HUES48 (cell line): ENCODE results near the gene RBMS1.

Source experiments
- H3K27ac ChIP-seq: one replicate; pipeline ENCODE4 v1.7.0; 2013; ENCODE audit warnings: low read depth, low read length, inconsistent platforms
- H3K27me3 ChIP-seq: 2 replicates; pipeline ENCODE4 v1.6.1; 2013; ENCODE audit warnings: mild to moderate bottlenecking, low read length; ENCODE audit not compliant: control insufficient read depth, insufficient read depth
- H3K36me3 ChIP-seq: 2 replicates; pipeline ENCODE4 v1.6.1; 2013; ENCODE audit warnings: low read length; ENCODE audit not compliant: control insufficient read depth, insufficient read depth
- H3K4me1 ChIP-seq: 2 replicates; pipeline ENCODE4 v1.6.1; 2013; ENCODE audit warnings: mild to moderate bottlenecking, low read length; ENCODE audit not compliant: control insufficient read depth, insufficient read depth
- H3K4me3 ChIP-seq: 2 replicates; pipeline ENCODE4 v1.5.1; 2013; ENCODE audit warnings: mild to moderate bottlenecking, low read depth, low read length
- H3K9ac ChIP-seq: 2 replicates; pipeline ENCODE4 v1.6.1; 2013; ENCODE audit warnings: mild to moderate bottlenecking, low read depth, low read length, moderate library complexity
- H3K9me3 ChIP-seq: 2 replicates; pipeline ENCODE4 v1.6.1; 2013; ENCODE audit warnings: low read length; ENCODE audit not compliant: control insufficient read depth, insufficient read depth

RBMS1 gene

DNA sequence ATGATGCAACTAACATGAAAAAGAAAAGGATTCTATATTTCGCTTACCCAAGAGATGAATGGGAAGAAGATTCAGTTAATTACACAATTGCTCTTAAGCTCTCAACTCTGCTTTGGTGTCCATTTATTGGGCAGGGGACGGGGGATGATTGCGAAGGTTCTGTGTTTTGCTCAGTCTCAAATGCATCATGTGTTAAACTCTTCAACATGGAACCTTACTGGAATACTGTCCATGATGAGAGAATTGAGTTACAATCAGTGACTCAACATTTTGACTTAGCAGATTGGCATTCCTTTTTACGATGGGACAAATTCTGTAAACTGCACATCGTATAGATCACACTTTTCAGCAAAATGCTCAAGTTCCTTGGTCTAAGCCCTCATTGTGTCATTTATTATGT lies 135.6 kb downstream of the RBMS1 start:
- Histone ChIP-seq H3K27me3 (no peaks in the 10 kb centered on the region), H3K4me1 (peaks cover 32% of the 10 kb centered on the region), H3K36me3 (no peaks in the 10 kb centered on the region), H3K9ac (no peak overlapping the region), H3K9me3 (no peaks in the 10 kb centered on the region), H3K4me3 (no peak overlapping the region), H3K27ac (no peak overlapping the region)

DNA sequence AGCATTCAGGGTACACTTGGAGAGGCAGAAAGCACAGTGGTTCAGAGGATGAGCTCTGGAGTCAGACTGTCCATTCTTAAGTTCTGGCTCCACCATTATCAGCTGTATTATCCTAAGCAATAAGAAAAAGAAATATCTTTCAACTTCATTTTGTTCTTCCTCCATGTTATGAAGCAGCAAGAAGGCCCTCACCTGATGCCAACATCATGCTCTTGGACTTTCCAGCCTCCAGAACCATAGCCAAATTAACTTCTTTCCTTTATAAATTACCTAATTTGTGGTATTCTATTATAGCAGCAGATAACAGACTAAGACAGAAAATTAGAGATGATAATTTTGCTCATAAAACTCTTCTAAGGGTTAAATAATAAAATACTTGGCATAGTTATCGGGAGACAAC lies 137.1 kb downstream of the RBMS1 start:
- no peak overlapping the region for H3K27ac ChIP-seq
- no peaks in the 10 kb centered on the region for H3K36me3 ChIP-seq
- peaks cover 32% of the 10 kb centered on the region for H3K4me1 ChIP-seq
- H3K4me3 ChIP-seq, result no peak overlapping the region
- H3K9me3 ChIP-seq, result no peaks in the 10 kb centered on the region
- no peak overlapping the region for H3K9ac ChIP-seq
- H3K27me3 ChIP-seq, result no peaks in the 10 kb centered on the region

DNA sequence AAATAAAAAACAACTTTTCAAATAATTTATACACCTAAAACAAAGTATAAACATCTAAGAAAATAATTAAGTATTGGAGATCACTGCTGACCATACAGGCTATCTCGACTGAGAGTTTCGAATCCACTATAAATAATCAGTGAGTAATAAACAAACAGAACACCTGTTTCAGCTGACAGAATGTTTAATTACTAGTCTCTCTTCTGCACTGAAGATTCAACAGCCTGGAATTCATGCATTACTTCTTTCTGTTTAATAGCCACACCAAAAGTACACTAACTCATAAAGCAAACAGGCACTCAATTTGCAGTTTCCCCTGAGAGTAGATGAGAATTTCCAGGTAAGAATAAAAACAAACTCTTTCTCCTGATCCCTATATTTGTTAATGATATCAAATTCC lies 138.5 kb downstream of the RBMS1 start:
- no peaks in the 10 kb centered on the region for H3K9me3 ChIP-seq
- no peaks in the 10 kb centered on the region for H3K27me3 ChIP-seq
- H3K4me1 ChIP-seq, result peaks cover 25% of the 10 kb centered on the region
- H3K27ac ChIP-seq, result no peak overlapping the region
- H3K4me3 ChIP-seq, result no peak overlapping the region
- H3K9ac ChIP-seq, result no peak overlapping the region
- peaks cover 1% of the 10 kb centered on the region; the same call in 1 of the 2 replicates for H3K36me3 ChIP-seq

DNA sequence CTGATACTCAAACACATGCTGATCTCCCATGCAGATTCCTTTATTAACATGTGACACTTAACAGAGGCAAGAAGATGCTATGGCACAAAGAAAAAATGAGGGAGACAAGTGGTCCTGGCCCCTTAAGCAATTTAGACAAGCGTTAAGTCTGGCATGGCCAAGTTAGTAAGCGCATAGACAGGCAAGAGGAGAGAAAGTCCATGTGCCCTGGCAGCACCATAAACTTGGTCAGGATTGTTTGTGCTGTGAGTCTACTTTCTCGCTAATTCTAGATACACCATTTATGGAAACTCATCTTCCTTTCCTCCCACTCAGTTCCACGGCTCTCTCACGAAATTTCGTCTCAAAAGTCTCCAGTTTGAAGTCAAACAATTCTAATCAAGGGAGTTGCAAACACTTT lies 138.9 kb downstream of the RBMS1 start:
- Histone ChIP-seq H3K27ac (no peak overlapping the region), H3K27me3 (no peaks in the 10 kb centered on the region)

DNA sequence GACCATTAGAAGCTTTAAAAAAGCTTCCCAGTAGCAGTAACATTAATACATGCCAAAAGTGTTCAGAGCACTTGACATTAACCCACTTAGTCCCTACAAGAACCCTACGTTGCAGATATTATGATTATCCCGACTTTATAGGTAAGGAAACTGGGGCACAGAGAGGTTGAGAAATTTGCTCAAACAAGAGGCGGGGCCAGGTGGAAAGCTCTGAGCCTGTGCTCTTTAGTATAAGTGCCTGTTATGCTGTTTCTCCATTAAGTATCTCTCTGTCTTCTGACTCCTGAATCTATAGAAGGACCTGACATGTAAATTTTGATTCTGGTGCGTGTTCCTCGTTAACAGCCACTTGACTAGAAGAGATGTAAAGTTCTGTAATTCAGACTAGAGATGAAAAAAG lies 139.8 kb downstream of the RBMS1 start:
- peaks cover 13% of the 10 kb centered on the region for H3K4me1 ChIP-seq
- peaks cover 4% of the 10 kb centered on the region; the same call in 1 of the 2 replicates for H3K36me3 ChIP-seq
- H3K9ac ChIP-seq, result no peak overlapping the region
- H3K4me3 ChIP-seq, result no peak overlapping the region
- no peaks in the 10 kb centered on the region for H3K9me3 ChIP-seq
- no peak overlapping the region for H3K27ac ChIP-seq
- H3K27me3 ChIP-seq, result no peaks in the 10 kb centered on the region

More for the DNA sequence above, 138.9 kb downstream of the RBMS1 start:
- Histone ChIP-seq H3K4me3 (no peak overlapping the region), H3K9ac (no peak overlapping the region), H3K9me3 (no peaks in the 10 kb centered on the region), H3K36me3 (peaks cover 4% of the 10 kb centered on the region; the same call in 1 of the 2 replicates), H3K4me1 (peaks cover 21% of the 10 kb centered on the region)

DNA sequence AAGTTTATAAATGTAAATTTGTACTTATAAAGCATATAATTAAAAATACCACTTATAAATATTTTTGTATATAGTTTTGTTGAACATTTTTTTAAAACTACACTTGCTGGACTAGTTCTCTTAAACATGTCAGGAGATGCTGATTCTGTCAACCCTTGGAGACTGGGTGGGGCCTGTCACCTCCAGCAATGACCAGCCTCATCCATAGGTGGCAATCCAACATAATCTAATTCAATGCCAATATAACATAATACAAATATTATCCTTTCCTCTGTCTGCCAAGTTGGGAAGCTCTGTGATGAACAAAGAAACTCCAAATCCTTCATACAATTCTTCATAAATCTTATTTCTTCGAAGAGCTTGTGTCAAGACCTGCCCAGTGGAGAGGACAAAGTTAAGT lies 140.4 kb downstream of the RBMS1 start:
- H3K27ac ChIP-seq, result no peak overlapping the region
- peaks cover 13% of the 10 kb centered on the region for H3K4me1 ChIP-seq
- peaks cover 4% of the 10 kb centered on the region; the same call in 1 of the 2 replicates for H3K36me3 ChIP-seq
- H3K27me3 ChIP-seq, result no peaks in the 10 kb centered on the region
- no peak overlapping the region for H3K4me3 ChIP-seq
- no peaks in the 10 kb centered on the region for H3K9me3 ChIP-seq
- H3K9ac ChIP-seq, result no peak overlapping the region

DNA sequence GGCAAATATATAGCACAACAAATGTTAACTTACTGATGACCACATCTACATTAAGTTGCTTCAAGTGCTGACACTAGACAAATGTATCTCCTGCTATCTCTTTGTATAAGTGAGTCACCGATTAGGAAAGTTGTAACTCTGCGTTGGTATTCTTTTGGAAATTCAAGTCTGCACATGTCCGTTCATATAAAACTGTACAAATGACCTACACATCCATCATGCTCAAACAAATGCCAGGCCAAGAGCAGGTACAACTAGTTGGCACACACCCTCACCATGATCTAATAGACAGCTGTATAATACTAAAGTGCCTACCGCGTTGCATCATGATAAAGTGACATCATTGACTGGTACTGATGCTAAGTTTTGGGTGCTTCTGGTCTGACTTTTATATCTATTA lies 141.1 kb downstream of the RBMS1 start:
- Histone ChIP-seq H3K36me3 (peaks cover 4% of the 10 kb centered on the region; the same call in 1 of the 2 replicates), H3K27ac (no peak overlapping the region), H3K4me3 (no peak overlapping the region), H3K27me3 (no peaks in the 10 kb centered on the region), H3K9me3 (no peaks in the 10 kb centered on the region), H3K9ac (no peak overlapping the region), H3K4me1 (peaks cover 13% of the 10 kb centered on the region)

DNA sequence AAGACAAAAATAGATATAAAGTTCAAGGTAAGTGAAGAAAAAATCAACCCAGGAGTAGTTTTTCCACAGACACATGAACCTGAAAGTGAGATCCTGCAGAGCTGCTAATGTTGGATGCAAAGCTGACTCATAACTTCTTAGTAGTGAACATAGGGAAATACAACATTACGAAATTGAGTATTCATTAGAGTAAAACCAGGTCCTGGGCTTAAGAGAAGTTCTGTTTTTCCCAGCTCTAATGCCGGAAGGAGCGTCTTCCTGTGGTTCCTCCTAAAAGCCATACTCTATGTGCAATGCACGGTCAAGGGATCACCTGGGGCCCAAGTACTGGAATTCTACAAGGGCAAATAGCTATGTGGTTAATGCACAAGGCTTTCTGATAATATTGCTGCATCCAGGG lies 141.7 kb downstream of the RBMS1 start:
- peaks cover 13% of the 10 kb centered on the region for H3K4me1 ChIP-seq
- peaks cover 4% of the 10 kb centered on the region; the same call in 1 of the 2 replicates for H3K36me3 ChIP-seq
- no peaks in the 10 kb centered on the region for H3K9me3 ChIP-seq
- no peak overlapping the region for H3K27ac ChIP-seq
- no peak overlapping the region for H3K4me3 ChIP-seq
- no peaks in the 10 kb centered on the region for H3K27me3 ChIP-seq
- H3K9ac ChIP-seq, result no peak overlapping the region

DNA sequence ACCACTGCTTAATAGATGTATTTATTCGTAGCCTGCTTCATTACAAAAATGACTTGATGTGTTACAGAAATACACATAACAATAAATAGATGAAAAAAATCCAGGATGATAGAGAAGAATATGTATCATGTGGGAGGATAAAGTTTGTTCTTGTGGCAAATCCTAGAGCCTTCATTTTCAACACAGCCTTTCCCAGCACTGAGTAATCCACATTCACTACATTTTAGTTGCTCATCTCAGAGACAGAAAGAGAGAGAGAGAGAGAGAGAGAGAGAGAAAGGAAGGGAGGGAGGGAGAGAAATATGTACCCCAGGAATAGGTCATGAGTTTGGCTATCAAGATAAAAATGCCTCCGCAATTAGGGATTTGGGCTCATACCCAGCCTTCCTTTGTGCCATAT lies 144.3 kb downstream of the RBMS1 start:
- H3K4me3 ChIP-seq, result no peak overlapping the region

DNA sequence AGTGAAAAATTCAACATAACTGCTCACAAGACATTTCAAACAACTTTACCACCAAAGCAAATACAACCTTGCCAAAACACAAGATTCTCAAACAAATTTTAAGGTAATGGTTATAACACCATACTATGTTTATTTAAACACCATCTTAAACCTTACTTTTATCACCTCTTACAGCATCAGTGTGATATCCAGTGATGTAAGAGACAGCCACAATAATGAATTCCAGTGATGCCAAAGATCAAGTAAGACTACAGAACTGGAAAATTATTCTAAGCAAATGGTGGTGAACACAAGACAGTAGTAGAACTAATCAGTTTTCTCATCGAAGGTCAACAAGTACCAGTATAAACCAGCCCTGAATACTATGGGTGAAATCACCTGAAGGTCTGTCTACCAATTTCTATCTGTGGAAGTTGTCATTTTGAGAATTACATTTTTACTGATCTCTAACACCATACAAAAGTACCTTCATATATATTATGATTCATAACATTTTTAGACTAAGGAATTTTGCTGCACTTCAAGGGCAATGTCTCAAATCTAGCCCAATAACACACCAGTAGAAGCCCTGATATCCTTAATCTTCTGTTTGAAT lies 146.2 kb downstream of the RBMS1 start:
- Histone ChIP-seq H3K9me3 (no peaks in the 10 kb centered on the region), H3K27ac (no peak overlapping the region), H3K36me3 (peaks cover 4% of the 10 kb centered on the region; the same call in 1 of the 2 replicates), H3K4me3 (no peak overlapping the region), H3K9ac (no peak overlapping the region), H3K4me1 (peaks cover 6% of the 10 kb centered on the region; the same call in 1 of the 2 replicates), H3K27me3 (no peaks in the 10 kb centered on the region)

More for the DNA sequence above, 144.3 kb downstream of the RBMS1 start:
- Histone ChIP-seq H3K27me3 (no peaks in the 10 kb centered on the region), H3K9me3 (no peaks in the 10 kb centered on the region), H3K9ac (no peak overlapping the region), H3K4me1 (peaks cover 13% of the 10 kb centered on the region), H3K27ac (no peak overlapping the region), H3K36me3 (peaks cover 4% of the 10 kb centered on the region; the same call in 1 of the 2 replicates)

DNA sequence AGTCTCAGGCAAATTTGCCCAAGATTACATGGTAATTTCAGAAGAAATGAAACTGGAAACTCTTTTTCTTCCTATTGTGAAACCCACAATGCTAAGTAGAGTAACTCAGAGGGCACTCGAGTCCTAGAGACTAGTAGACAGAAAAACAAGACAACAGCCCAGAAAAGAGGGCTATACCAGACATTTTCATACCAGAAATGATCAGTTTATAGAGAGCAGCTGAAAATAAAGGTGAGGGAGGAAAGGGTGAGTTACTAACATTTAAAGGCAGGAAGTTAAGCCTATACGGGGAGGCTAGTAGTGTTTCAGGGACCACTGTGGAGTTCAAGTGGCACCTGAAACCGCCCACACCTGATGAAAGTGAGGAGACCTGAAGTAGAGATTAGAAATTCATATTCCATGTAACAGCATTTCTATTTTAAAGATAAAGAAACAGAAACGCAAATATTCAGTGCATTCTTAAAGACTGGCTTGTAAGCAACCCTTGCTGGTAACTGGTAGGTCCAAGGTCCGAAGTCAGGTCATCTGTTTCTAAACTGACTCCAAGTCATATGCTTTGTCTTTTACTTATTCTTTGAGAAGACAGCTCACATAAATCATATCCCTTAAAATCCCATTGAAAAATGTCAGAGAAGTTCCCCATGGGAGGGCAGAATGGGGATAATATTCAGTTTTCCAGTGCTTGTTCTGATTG lies 148.4 kb downstream of the RBMS1 start:
- Histone ChIP-seq H3K9ac (no peak overlapping the region), H3K27me3 (no peaks in the 10 kb centered on the region), H3K27ac (no peak overlapping the region), H3K4me1 (peaks cover 6% of the 10 kb centered on the region; the same call in 1 of the 2 replicates), H3K4me3 (no peak overlapping the region), H3K9me3 (no peaks in the 10 kb centered on the region), H3K36me3 (peaks cover 4% of the 10 kb centered on the region; the same call in 1 of the 2 replicates)
